GM18502 (cell line): ENCODE measurements around the gene SF3B2.
"Not testable (repeated sequence)": the region's sequence is repeated elsewhere in the genome, so short reads cannot be mapped to it uniquely, and the experiment has no call there.

Experiments used
- ATAC-seq: cut with Tn5 transposase; IDR thresholded peaks from one replicate; pipeline ENCODE4 v1.9.1; 2021; ENCODE audit warnings: mild to moderate bottlenecking; ENCODE audit not compliant: unreplicated experiment, poor library complexity

Gene SF3B2

DNA sequence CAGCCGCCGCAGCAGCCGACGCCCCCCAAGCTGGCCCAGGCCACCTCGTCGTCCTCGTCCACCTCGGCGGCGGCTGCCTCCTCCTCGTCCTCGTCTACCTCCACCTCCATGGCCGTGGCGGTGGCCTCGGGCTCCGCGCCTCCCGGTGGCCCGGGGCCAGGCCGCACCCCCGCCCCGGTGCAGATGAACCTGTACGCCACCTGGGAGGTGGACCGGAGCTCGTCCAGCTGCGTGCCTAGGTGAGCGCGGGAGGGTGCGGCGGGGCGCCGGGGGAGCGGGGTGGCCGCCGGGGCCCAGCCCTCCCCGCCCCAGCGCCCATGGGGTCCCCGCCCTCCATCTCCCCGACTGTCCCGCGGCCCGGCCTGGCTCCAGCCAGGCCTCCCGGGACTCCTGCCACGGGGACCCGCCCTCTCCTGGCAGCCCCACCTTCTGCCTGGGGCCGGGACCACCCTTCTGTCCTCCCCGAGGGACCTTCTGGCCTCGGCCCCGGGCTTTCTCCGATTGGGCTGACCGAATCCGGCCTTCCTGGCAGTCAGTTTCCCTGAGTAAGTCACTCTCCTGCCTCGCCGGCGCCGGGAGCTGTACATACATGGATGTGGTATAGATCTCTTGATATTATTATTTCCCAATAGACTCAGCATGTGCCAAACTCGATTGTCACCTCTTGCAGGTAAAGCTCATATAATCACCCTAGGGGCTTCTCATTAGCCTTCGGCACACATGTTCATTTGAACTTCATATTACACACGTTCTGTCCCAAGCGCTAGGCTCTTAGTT, 18.6 kb downstream of the SF3B2 start:
- ATAC-seq: no peak

DNA sequence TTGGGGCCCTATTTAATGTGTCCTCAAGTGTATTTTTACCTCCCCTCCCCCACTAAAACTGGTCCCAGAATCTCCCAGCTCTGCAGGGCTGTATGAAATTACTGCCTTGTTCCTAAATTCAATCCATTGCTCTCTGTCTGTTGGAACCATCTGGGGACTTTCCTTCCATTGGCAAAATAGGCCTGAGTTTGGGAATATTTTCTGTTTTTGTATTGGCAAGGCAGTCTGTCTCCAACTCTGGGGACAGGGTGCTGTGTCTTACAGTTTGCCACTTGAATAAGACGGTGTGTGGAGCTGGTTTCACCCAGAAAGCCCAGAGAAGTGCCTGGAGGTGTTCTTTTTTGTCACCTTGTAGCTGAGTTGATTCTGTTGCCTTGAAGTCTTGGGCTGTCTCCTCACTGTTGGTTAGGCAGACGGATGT, 19.2 kb downstream of the SF3B2 start:
- no peak for ATAC-seq

DNA sequence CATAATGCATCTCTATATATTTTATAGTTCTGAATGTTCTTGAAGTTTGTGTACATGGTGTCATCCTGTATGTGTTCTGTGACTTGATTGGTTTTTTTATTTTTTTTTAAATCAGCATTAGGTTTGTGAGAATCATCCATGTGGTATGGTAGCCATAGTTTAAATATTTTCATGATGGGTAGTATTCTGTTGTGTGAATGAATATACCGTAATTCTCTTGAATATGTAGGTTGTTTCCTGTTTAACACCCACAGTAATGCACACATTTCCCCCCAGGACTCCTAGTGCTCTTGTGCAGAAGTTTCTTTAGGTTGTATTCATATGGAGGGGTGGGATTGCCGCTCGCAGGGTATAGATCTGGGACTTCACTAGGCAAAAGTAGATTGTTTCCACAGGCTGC, 19.9 kb downstream of the SF3B2 start:
- no peak for ATAC-seq

DNA sequence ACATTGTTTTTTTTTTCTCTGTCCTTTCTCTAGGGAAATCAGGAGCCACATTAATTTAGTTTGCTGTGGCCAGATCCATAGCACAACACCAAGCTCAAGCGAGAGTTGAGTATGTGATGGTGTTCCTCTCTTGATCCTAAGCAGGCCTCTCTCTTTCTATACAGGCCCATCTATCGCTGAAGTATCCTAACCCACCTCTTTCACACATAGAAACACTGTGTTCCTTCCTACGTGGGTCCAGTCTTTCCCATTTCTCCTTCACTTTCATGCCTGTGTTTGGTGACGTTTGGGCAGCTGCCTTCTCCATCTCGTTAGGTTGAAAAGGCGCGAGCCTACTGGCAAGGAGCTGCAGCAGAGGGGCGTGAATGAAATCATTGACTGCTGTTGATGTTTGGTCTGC, 20.4 kb downstream of the SF3B2 start:
- ATAC-seq: no peak

DNA sequence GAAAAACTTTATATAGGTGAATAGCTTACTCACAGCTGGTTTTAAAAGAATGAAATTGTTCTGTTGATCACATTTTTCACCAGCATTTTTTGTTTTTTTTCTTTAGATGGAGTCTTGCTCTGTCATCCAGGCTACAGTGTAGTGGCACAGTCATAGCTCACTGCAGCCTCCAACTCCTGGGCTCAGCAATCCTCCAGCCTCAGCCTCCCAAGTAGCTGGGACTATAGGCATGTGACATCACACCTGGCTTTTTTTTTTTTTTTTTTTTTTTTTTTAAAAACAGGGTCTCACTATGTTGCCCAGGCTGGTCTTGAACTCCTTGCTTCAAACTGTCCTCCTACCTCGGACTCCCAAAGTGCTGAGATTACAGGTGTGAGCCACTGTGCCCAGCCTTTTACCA, 21.5 kb downstream of the SF3B2 start:
- no peak for ATAC-seq

DNA sequence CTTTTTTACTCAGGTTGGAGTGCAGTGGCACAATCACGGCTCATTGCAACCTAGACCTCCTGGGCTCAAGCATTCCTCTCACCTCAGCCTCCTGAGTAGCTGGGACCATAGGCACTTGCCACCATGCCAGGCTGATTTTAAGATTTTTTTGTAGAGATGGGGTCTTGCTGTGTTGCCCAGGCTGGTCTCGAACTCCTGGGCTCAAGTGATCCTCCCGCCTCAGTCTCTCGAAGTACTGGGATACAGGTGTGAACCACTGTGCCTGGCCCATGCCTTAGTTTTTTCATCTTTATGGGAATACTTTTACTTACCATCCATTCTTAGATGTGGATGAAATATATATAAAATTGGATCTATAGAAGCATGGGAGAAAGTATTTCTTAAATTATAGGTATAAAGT, 23.1 kb downstream of the SF3B2 start:
- no peak for ATAC-seq

DNA sequence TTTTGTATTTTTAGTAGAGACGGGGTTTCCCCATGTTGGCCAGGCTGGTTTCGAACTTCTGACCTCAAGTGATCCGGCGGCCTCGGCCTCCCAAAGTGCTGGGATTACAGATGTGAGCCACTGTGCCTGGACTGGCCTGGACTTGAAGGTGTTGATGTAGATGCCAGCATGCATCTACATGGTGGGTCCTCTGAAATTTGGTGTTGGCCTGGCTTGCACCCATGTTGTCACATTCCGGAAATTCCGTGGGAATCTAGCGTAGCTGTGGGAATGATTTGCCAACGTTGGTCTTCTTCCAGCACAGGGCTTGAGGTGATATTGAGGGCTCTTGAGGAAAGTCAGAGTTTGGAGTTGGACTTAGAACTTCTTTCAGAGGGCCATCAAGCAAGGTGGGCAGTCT, 24.4 kb downstream of the SF3B2 start:
- ATAC-seq: no peak

DNA sequence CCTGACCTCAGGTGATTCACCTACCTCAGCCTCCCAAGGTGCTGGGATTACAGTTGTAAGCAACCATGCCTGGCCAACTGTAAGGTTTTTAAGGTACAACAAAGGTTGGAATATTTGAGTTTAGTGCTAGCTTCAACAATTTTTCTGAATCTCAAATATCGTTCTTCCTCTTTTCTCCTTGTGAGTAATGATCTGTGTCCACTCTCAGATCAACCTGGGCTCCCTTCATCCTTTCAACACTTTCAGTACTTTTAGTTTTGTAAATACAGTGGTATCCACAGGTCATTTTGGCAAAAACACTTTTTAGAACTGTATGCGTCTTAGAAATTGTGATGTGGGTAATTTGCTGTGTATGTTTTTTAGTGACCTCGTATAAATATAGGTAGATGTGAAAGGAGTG, 25.8 kb downstream of the SF3B2 start:
- ATAC-seq: no peak

DNA sequence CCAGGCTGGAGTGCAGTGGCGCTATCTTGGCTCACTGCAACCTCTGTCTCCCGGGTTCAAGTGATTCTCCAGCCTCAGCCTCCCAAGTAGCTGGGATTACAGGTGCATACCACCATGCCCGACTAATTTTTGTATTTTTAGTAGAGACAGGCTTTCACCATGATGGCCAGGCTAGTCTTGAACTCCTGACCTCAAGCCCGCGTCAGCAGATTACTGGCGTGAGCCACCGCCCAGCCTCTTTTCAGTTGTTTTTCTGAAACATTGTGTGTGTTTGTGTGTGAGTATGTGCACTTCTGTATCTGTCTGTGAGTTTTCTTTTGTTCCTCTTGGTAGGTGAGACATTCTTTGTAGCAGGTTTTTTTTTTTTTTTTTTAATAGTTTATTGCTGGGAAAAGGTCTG, 26.8 kb downstream of the SF3B2 start:
- not testable (repeated sequence) for ATAC-seq

DNA sequence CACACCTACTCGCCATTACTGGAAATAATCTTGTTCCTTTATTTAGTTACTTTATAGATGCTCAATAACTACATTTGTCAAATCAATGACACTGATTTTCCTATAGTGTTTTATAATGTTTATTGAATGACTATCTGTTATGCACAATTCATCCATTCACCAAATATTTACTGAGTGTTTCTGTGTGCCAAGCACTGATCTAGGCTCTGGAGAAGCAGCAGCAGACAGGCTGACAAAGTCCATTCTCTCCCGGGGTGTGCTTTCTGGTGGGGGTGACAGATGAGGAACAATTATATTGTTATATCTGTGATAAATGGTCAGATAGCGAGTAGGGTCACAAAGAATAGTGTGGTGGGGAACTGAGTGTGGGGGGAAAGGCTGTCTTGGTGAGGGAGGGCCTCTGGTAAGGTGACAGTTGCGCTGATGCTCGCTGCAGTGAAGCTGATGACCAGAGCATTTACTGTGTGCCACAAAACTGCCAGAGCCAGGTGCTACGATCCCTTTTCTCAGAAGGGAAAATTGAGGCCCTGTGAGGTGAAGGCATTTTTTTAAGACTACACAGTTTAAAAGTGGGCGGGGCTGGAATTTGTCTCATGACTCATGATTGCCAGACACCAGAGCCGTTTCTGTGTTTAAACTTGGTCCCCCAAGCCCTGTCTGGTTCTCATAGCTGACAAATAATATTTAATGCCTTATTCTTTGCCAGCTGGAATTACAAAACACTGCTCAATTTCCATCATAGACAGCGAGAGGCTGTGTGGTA, 28.1 kb downstream of the SF3B2 start:
- no peak for ATAC-seq

DNA sequence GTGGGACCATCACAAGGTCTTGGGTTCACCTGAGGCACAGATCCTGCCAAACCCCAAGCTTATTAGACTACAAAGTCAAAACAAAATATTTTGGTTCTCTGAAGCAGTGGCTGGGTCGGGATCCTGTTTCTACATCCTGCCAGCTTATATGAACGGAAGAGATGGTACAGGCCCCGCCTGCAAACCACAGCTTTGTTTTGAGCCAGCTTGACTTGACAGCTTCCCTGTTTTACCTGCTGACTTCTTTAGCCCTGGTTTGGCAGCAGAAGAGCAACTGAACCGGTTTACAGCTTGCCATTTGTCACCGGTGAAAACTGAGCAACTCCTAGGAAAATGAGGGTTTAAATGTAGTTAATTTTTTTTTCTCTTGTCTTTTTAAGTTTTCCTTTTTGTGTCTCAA, 29.3 kb downstream of the SF3B2 start:
- ATAC-seq: peak; percentile 61

DNA sequence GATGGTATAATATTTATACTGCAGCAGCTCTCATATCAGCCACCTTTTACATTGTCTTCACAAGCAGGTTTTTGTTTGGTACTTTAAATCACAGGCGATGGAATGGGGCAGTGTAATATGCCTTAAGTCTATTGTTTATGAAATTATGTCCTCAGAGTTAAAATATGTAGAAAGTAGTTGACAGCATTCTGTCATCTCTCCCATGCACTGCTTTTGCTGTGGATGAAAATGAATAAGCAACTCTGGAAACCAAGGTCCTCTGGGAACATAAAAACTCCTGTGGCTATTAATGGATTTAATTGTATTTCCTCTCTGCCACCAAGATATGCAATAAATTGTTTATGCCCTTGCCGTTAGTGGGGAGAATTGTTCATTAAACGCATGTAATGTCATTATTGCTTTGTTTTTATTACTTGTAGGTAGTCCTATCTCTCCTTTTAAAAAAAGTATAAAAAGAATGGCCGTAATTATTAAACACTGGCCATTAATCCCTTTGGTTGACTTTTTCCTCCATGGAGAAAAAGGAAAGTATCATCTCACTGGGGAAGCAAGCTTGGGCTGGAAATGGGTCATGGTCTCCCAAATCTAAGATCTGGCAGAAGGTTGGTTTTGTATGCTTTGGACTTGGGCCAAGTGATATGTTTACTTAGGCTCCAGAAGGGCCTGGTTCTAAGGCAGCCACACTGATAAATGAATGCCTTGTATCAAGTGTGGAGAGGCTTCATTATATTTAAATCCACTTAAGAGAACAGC, 31.0 kb downstream of the SF3B2 start:
- no peak for ATAC-seq

DNA sequence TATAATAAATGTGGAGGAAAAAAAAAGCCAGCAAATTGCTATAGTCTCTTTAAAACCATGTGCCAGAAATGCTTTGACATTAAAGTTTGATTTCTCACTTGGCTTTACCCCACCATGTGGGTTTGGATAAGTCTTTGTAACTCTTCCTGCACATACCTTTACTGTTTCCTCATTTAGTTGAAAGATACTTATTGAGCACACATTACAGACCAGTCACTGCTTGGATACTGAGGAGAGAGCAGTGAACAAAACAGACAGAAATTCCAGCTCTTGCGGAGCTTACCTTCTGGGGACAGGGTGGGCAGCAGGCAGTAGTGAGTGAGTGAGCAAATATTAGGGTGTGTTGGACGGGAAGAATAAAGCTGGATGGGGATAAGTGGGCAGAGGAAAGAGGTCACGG, 31.6 kb downstream of the SF3B2 start:
- no peak for ATAC-seq

DNA sequence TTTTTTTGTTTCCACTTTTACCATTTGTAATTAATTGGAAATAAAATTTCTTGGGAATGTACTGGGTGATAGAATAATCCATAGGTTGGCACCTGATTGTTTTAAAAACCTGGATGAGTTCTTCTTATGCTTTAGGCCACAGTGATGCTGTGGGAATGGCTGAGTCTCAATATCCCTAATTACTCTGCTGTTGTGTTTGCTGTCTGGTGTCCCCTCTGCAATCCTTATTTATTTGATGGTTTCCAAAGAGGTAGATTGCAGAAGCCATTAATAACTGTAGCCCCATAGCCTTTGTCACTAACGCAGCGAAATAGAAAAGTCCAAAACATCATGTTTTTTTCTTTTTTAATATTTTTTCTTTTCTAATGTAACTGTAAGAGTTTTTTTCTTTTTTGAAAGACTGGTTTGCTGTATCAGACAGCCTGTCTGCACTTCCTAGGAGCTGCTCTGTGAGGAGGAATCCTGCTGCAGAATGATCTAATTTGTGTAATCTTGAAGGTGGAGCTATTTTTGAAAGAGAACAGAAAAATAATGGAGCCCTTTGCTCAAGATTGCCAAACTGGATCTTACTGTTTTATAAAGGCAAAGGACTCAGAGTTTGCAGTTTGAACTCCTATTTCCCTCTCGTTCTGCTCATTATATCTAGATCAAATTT, 32.8 kb downstream of the SF3B2 start:
- ATAC-seq: no peak

DNA sequence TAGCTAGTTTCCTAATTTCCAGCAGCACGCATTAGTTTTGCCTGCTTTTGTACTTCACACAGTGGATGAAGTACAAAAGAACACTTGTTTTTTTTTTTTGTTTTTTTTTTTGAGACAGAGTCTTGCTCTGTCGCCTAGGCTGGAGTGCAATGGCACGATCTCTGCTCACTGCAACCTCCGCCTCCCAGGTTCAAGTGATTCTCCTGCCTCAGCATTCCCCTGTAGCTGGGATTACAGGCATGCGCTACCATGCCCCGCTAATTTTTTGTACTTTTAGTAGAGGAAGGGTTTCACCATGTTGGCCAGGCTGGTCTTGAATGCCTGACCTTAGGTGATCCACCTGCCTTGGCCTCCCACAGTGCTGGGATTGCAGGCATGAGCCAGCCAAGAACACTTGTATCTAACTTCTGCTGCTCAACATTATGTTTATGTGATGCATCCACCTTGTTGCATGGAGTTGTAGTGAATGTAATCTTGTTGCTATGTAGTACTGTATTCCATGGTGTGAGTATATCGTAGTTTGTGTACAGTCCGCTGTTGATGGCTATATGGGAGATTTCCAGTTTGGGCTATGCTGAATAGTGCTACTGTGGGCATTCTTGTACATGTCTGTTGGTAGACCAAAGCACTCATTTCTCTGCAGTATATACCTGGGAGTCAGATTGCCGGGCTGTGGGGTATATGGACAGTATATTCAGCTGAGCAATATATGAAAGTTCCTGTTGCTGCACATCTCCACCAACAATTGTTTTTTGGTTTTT, 35.2 kb downstream of the SF3B2 start:
- ATAC-seq: no peak

DNA sequence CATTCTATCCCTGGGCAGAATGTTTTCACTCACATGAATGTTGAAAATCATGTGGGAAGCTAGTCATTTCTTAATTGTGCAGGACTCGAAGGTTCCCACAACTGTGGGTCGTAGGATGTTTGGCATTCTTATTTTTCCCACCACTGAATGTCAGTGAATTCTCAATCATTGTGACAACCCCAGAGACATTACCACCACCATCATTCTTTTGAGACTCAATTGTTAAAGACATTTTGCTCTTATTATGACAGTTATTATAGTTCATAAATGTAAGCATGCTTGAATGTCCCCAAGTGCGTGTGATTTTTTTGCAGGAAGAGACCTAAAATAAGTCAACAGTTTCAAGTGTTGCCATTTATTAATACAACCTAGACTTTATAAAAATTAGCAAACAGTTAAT, 36.9 kb downstream of the SF3B2 start:
- ATAC-seq: no peak

DNA sequence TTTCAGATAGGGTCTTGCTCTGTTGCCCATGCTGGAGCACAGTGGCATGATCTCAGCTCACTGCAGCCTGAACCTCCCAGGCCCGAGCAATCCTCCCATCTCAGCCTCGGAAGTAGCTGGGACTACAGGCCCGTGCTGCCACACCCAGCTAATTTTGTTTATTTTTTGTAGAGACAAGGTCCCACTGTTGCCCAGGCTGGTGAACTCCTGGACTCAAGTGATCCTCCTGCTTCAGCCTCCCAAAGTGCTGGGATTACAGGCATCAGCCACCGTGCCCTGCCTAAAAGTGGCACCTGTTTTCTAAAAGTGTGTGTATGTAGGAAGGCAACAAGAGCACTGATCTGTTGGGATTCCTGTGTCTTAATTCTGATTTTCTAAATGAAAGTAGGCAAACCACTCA, 38.1 kb downstream of the SF3B2 start:
- no peak for ATAC-seq

DNA sequence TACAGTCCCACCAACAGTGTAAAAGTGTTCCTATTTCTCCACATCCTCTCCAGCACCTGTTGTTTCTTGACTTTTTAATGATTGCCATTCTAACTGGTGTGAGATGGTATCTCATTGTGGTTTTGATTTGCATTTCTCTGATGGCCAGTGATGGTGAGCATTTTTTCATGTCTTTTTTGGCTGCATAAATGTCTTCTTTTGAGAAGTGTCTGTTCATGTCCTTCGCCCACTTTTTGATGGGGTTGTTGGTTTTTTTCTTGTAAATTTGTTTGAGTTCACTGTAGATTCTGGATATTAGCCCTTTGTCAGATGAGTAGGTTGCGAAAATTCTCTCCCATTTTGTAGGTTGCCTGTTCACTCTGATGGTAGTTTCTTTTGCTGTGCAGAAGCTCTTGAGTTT, 40.0 kb downstream of the SF3B2 start:
- ATAC-seq: not testable (repeated sequence)

DNA sequence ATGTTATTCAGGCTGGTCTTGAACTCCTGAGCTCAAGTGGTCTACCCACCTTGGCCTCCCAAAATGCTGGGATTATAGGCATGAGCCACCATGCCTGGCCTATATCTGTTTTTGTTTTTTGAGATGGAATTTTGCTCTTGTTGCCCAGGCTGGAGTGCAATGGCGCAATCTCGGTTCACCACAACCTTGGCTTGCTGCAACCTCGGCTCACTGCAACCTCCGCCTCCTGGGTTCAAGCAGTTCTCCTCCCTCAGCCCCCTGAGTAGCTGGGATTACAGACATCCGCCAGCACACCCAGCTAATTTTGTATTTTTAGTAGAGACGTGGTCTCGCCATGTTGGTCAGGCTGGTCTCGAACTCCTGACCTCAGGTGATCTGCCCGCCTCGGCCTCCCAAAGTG, 47.6 kb downstream of the SF3B2 start:
- not testable (repeated sequence) for ATAC-seq
